Activated CD4-positive, CD25-positive, alpha-beta regulatory T cell treated with anti-CD3 and anti-CD28 coated beads, Interleukin-2, amount 50 U/mL, for 72 hours (primary cell): ENCODE data around the gene ATP2B2.

Experiments used
- DNase-seq: peaks from one replicate; pipeline ENCODE4 v3.0.0; 2021

The ATP2B2 gene

GRCh38 chr3:10492364-10493201 is 12.8 kb downstream of the ATP2B2 start:
- DNase-seq: no peak

GRCh38 chr3:10489746-10490483 is 15.5 kb downstream of the ATP2B2 start:
- no peak for DNase-seq

GRCh38 chr3:10487988-10488633 is 17.3 kb downstream of the ATP2B2 start:
- DNase-seq: no peak

GRCh38 chr3:10485806-10486205 is 19.6 kb downstream of the ATP2B2 start:
- no peak for DNase-seq

GRCh38 chr3:10485380-10485779 is 20.0 kb downstream of the ATP2B2 start:
- no peak for DNase-seq

GRCh38 chr3:10484709-10485108 is 20.7 kb downstream of the ATP2B2 start:
- no peak for DNase-seq

- DNase-seq: no peak
Observed at GRCh38 chr3:10483686-10484345, 21.6 kb downstream of the ATP2B2 start.

- no peak for DNase-seq
Observed at GRCh38 chr3:10483364-10483675, 22.1 kb downstream of the ATP2B2 start.

GRCh38 chr3:10482631-10483363 is 22.6 kb downstream of the ATP2B2 start:
- DNase-seq: no peak

- DNase-seq: no peak
Observed at GRCh38 chr3:10480871-10481378, 24.5 kb downstream of the ATP2B2 start.

- no peak for DNase-seq
Observed at GRCh38 chr3:10479311-10479710, 26.1 kb downstream of the ATP2B2 start.

- no peak for DNase-seq
Observed at GRCh38 chr3:10475983-10476382, 29.4 kb downstream of the ATP2B2 start.

- DNase-seq: no peak
Observed at GRCh38 chr3:10474847-10475246, 30.5 kb downstream of the ATP2B2 start.

- DNase-seq: no peak
Observed at GRCh38 chr3:10474275-10474646, 31.1 kb downstream of the ATP2B2 start.

GRCh38 chr3:10473581-10474274 is 31.7 kb downstream of the ATP2B2 start:
- no peak for DNase-seq

- no peak for DNase-seq
Observed at GRCh38 chr3:10472877-10473440, 32.4 kb downstream of the ATP2B2 start.

- DNase-seq: no peak
Observed at GRCh38 chr3:10471054-10471688, 34.2 kb downstream of the ATP2B2 start.

GRCh38 chr3:10470120-10471053 is 35.0 kb downstream of the ATP2B2 start:
- no peak for DNase-seq

GRCh38 chr3:10469441-10470119 is 35.8 kb downstream of the ATP2B2 start:
- no peak for DNase-seq
